Ishikawa (cell line): ENCODE results near the gene MFN1.

Source experiments
- CEBPB ChIP-seq: IDR thresholded peaks from 2 replicates; pipeline ENCODE4 v1.6.1; 2012
- CREB1 ChIP-seq: IDR thresholded peaks from 2 replicates; pipeline ENCODE4 v1.6.1; 2012; ENCODE audit warnings: low read depth
- EGR1 ChIP-seq: IDR thresholded peaks from 2 replicates; pipeline ENCODE4 v1.6.1; 2012
- EP300 ChIP-seq: IDR thresholded peaks from 2 replicates; pipeline ENCODE4 v1.6.1; 2012; ENCODE audit warnings: borderline replicate concordance
- FOXM1 ChIP-seq: IDR thresholded peaks from 2 replicates; pipeline ENCODE4 v1.6.1; 2012; ENCODE audit warnings: low read depth, borderline replicate concordance
- MAX ChIP-seq: IDR thresholded peaks from 2 replicates; pipeline ENCODE4 v1.6.1; 2012
- NFIC ChIP-seq: IDR thresholded peaks from 2 replicates; pipeline ENCODE4 v1.6.1; 2012
- RAD21 ChIP-seq: IDR thresholded peaks from 2 replicates; pipeline ENCODE4 v1.6.1; 2012; ENCODE audit warnings: low read depth
- REST ChIP-seq: IDR thresholded peaks from 2 replicates; pipeline ENCODE4 v1.6.1; 2012; ENCODE audit warnings: low read depth, mild to moderate bottlenecking
- TAF1 ChIP-seq: IDR thresholded peaks from 2 replicates; pipeline ENCODE4 v1.6.1; 2012; ENCODE audit warnings: low read depth, mild to moderate bottlenecking
- TCF12 ChIP-seq: IDR thresholded peaks from 2 replicates; pipeline ENCODE4 v1.6.1; 2012; ENCODE audit warnings: low read depth
- TEAD4 ChIP-seq: IDR thresholded peaks from 2 replicates; pipeline ENCODE4 v1.6.1; 2012
- USF1 ChIP-seq: IDR thresholded peaks from 2 replicates; pipeline ENCODE4 v1.6.1; 2012
- YY1 ChIP-seq: IDR thresholded peaks from 2 replicates; pipeline ENCODE4 v1.6.1; 2012; ENCODE audit warnings: low read depth
- ZBTB7A ChIP-seq: IDR thresholded peaks from 2 replicates; pipeline ENCODE4 v1.6.1; 2012; ENCODE audit warnings: low read depth

Gene MFN1

DNA sequence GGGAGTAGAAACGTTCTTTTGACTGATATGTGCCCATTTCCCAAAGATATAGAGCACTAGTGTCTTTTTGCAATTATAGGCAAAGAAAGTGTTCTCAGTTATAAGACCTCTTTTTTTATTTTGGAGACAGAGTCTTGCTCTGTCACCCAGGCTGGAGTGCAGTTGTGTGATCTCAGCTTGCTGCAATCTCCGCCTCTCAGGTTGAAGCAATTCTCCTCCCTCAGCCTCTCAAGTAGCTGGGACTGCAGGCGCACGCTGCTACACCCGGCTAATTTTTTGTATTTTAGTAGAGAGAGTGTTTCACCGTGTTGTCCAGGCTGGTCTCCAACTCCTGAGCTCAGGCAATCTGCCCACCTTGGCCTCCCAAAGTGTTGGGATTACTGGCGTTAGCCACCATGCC, 45.4 kb upstream of the MFN1 start:
- no peak for TF ChIP-seq TCF12
- no peak for TF ChIP-seq EP300
- no peak for TF ChIP-seq RAD21
- no peak for TF ChIP-seq TEAD4

- TF ChIP-seq USF1 (no peak), TCF12 (no peak)
Measured at GRCh38 chr3:179304605-179305004, 42.9 kb upstream of the MFN1 start.

- TF ChIP-seq RAD21 (no peak), TCF12 (no peak), TEAD4 (no peak), FOXM1 (no peak), EGR1 (no peak), YY1 (no peak), MAX (no peak), CREB1 (no peak), ZBTB7A (no peak), USF1 (no peak), REST (no peak), CEBPB (no peak), NFIC (no peak), TAF1 (no peak), EP300 (no peak)
Measured at GRCh38 chr3:179308001-179308400, 39.5 kb upstream of the MFN1 start.

DNA sequence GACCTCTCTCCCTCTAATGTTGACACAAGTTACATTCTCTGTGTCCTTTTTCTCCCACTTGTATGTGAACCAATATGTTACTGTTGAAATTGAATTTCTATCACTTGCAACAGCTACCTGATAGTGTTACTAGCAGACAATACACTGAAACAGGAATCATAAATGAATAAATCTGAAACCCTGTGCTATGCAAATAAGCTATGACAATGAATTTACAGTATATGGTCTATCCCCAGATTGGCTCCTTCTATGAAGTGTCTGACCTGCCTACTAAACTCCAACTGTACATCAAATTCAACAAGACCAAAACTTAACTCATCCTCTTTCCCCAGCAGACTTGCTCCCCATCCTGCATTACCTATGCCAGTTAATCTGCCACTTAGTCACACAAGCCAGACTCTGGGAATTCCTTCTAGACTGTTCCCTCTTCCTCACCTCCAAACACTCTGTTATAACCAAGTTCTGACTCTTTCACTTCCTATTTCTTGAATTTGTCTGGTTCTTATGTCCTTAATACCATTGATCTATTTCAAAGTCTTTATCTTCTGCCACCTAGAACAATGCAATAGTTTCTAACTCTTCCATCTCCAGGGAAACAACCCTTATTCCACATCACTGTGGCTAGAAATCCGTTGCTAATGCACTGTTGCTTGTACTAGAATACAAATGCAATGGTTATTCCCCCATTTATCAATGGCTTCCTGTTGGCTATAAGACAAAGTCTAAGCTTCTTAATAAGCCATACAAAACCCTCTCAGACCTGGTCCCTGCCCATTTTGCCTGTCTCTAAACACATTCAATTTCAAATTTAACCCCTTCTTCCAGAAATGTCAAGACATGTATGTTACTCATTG, 38.1 kb upstream of the MFN1 start:
- TF ChIP-seq MAX (no peak), EP300 (no peak), NFIC (no peak), TEAD4 (no peak), REST (no peak), ZBTB7A (no peak), FOXM1 (no peak), RAD21 (no peak), TCF12 (no peak), USF1 (no peak), CREB1 (no peak), TAF1 (no peak), CEBPB (no peak), YY1 (no peak), EGR1 (no peak)

DNA sequence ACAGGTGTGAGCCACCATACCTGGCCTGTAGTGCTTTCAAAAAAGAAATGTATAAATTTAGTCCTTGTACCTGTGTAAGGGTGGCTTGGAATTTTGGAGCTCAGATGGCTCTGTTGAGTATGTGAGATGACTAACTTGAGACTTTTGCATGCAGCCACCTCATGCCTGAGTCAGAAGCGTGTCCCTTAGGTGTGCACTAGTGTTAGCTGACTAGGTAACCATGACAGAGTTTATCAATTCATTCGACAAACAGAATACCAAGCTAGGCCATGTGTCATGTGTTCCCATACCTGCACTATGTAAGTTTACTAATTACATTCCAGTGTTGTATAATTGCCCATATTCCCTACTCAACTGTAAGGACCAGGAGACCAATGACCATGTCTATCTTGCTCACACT, 28.6 kb upstream of the MFN1 start:
- TF ChIP-seq ZBTB7A (no peak), FOXM1 (no peak), TAF1 (no peak), CREB1 (no peak), TEAD4 (no peak), CEBPB (no peak), TCF12 (no peak)

DNA sequence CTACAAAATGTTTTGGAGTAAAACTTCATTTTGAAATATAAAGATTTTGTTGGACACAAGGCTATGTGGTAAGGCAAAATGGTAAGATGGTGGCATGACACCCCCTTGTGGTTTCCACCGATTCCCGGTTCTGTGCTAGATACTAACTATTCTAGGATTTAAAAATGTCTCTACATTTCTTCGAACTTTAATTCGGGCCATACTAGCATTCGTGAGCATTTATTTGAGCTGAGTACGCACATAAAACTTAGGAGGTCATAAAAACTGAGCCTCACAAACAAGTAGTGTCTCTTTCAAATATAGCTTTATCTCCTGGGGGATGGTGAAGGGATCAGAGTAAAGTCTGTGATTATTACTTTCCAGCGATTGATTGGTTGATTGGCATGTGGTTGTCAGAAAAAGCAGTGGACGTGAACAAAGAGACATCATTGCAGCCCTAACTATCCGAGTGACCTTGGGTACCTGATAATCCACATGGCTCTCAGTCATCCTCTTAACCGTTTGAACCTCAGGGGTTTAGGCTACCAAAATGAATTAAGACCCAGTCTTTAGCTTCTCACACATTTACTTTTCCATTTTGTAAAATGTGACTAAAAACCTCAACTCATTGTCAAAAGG, 25.7 kb upstream of the MFN1 start:
- peak; percentile 63 for TF ChIP-seq RAD21
- TF ChIP-seq REST = no peak
